ENCODE data around the gene VPS8.

VPS8 gene

DNA sequence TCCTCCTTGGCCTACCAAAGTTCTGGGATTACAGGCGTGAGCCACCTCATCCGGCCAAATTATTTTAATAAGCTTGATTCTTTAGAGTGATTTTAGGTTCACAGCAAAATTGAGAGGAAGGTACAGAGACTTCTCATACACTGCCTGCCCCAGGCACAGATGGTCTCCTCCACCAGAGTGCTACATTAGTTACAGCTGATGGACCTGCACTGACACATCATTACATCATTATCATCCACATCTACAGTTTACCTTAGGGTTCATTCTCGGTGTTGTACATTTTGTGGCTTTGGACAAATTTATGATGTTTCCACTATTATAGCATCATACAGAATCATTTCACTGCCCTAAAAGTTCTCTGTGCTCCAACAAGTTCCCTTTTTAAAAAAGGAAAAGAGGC, 4.4 kb upstream of the VPS8 start:
- Histone ChIP-seq H3K4me3 (ENCODE audit: low read depth, low read length, poor library complexity, severe bottlenecking) (no peak overlapping the region), H3K79me2 (ENCODE audit: insufficient read depth, low read length) (no peaks in the 10 kb centered on the region), H3F3A (ENCODE audit: insufficient read depth, low read length) (no peaks in the 10 kb centered on the region), H3K9me3 (ENCODE audit: low read length) (no peaks in the 10 kb centered on the region), H3K36me3 (ENCODE audit: insufficient read depth, low read length) (no peaks in the 10 kb centered on the region), H3K27ac (ENCODE audit: low read depth, low read length, poor library complexity, severe bottlenecking) (no peak overlapping the region), H3K27me3 (ENCODE audit: insufficient read depth, low read length) (no peaks in the 10 kb centered on the region), H3K4me2 (ENCODE audit: low read length) (no peak overlapping the region), H3K4me1 (ENCODE audit: insufficient read depth, low read length, severe bottlenecking) (peaks cover 17% of the 10 kb centered on the region), H4K20me1 (ENCODE audit: insufficient read depth, low read length) (no peaks in the 10 kb centered on the region), H2AFZ (ENCODE audit: low read length) (no peak overlapping the region), H3K9me2 (ENCODE audit: low read depth, low read length) (no peaks in the 10 kb centered on the region), H3K9ac (ENCODE audit: low read length) (no peak overlapping the region)
- TF ChIP-seq EZH2 (IDR thresholded peaks at IDR 0.05; ENCODE audit: borderline replicate concordance, low read length) = no peak
- TF ChIP-seq, protein P1, sequence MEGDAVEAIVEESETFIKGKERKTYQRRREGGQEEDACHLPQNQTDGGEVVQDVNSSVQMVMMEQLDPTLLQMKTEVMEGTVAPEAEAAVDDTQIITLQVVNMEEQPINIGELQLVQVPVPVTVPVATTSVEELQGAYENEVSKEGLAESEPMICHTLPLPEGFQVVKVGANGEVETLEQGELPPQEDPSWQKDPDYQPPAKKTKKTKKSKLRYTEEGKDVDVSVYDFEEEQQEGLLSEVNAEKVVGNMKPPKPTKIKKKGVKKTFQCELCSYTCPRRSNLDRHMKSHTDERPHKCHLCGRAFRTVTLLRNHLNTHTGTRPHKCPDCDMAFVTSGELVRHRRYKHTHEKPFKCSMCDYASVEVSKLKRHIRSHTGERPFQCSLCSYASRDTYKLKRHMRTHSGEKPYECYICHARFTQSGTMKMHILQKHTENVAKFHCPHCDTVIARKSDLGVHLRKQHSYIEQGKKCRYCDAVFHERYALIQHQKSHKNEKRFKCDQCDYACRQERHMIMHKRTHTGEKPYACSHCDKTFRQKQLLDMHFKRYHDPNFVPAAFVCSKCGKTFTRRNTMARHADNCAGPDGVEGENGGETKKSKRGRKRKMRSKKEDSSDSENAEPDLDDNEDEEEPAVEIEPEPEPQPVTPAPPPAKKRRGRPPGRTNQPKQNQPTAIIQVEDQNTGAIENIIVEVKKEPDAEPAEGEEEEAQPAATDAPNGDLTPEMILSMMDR (IDR thresholded peaks at IDR 0.05; ENCODE audit: low read length) = no peak

DNA sequence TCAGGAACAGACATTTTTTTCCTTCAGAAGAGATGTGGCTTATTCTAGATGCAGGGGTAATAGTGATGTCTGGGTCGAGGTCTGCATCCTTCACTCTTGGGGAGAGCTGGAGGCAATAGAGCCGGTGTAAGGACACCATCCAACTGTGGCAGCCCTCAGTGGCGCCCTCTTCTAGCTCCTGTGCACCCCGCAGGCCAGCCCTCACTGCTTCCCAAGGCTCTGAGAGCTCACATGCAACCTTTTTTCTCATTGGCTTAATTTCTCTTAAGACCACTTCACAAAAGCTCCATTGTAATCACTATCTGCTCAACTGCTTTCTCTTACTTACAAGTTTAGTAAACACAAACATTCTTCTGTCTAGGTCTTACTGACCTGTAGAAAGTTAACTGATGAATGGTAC, 3.9 kb upstream of the VPS8 start:
- Histone ChIP-seq H3K4me1 (ENCODE audit: insufficient read depth, low read length, severe bottlenecking) (peaks cover 21% of the 10 kb centered on the region), H3K79me2 (ENCODE audit: insufficient read depth, low read length) (peaks cover under 1% of the 10 kb centered on the region), H3K9me2 (ENCODE audit: low read depth, low read length) (no peaks in the 10 kb centered on the region), H2AFZ (ENCODE audit: low read length) (no peak overlapping the region), H4K20me1 (ENCODE audit: insufficient read depth, low read length) (no peaks in the 10 kb centered on the region), H3K27ac (ENCODE audit: low read depth, low read length, poor library complexity, severe bottlenecking) (no peak overlapping the region), H3K9ac (ENCODE audit: low read length) (no peak overlapping the region), H3K4me3 (ENCODE audit: low read depth, low read length, poor library complexity, severe bottlenecking) (no peak overlapping the region), H3K36me3 (ENCODE audit: insufficient read depth, low read length) (no peaks in the 10 kb centered on the region), H3K4me2 (ENCODE audit: low read length) (no peak overlapping the region), H3K27me3 (ENCODE audit: insufficient read depth, low read length) (no peaks in the 10 kb centered on the region), H3F3A (ENCODE audit: insufficient read depth, low read length) (no peaks in the 10 kb centered on the region), H3K9me3 (ENCODE audit: low read length) (no peaks in the 10 kb centered on the region)
- TF ChIP-seq, protein P1 (IDR thresholded peaks at IDR 0.05; ENCODE audit: low read length) = peak; percentile 49
- no peak for TF ChIP-seq EZH2 (IDR thresholded peaks at IDR 0.05; ENCODE audit: borderline replicate concordance, low read length)

DNA sequence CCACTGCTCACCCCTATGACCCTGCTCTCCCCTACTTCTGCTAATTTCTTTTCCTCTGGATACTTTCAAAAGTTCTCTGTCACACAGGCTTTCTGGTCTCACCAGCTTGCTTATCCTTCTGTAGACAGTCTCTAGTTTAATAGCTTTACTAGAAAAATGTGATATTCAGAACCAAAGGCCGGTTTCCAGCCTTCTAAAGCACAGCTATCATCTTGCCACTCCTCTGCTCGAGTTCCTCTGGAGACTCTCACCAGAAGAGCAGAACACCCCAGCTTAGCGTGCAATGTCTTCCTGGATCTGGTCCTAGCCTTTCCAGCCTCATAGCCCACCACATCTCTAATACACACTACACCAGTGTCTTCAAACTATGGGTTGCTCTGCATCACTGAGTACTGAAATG, 1.8 kb upstream of the VPS8 start:
- H2AFZ ChIP-seq (ENCODE audit: low read length) = no peak overlapping the region

More for the DNA sequence above, 1.8 kb upstream of the VPS8 start:
- Histone ChIP-seq H3K79me2 (ENCODE audit: insufficient read depth, low read length) (peaks cover 14% of the 10 kb centered on the region), H3K4me2 (ENCODE audit: low read length) (no peak overlapping the region), H3F3A (ENCODE audit: insufficient read depth, low read length) (no peaks in the 10 kb centered on the region), H3K36me3 (ENCODE audit: insufficient read depth, low read length) (no peaks in the 10 kb centered on the region), H3K9me3 (ENCODE audit: low read length) (no peaks in the 10 kb centered on the region), H3K27me3 (ENCODE audit: insufficient read depth, low read length) (no peaks in the 10 kb centered on the region), H3K4me1 (ENCODE audit: insufficient read depth, low read length, severe bottlenecking) (peaks cover 34% of the 10 kb centered on the region), H3K9me2 (ENCODE audit: low read depth, low read length) (no peaks in the 10 kb centered on the region), H3K27ac (ENCODE audit: low read depth, low read length, poor library complexity, severe bottlenecking) (no peak overlapping the region), H3K9ac (ENCODE audit: low read length) (no peak overlapping the region), H3K4me3 (ENCODE audit: low read depth, low read length, poor library complexity, severe bottlenecking) (no peak overlapping the region), H4K20me1 (ENCODE audit: insufficient read depth, low read length) (no peaks in the 10 kb centered on the region)
- TF ChIP-seq, protein P1 (IDR thresholded peaks at IDR 0.05; ENCODE audit: low read length) = no peak
- no peak for TF ChIP-seq EZH2 (IDR thresholded peaks at IDR 0.05; ENCODE audit: borderline replicate concordance, low read length)

Data from OCI-LY1 (cell line).